RWPE1 (cell line): ENCODE measurements around the gene SCT.

Source experiments
- CTCF ChIA-PET: fragments of 350-600 bp; sonication (Branson Sonifier 250); formaldehyde crosslinking; extraction: SDS; loops from one replicate; lab custom pipeline; 2021; lab: Yijun Ruan, JAX
- POLR2A ChIA-PET: fragments of 400-600 bp; formaldehyde crosslinking; extraction: SDS; loops from one replicate; lab custom pipeline; 2020; ENCODE audit warnings: antibody characterized with exemption; ENCODE audit not compliant: low non-redundant PET; lab: Yijun Ruan, JAX
- DNase-seq: peaks from one replicate; pipeline ENCODE4 v3.0.0; 2012; ENCODE audit warnings: low spot score
- H3K27ac ChIP-seq: fragments of 450-650 bp; 2 replicates; pipeline ENCODE4 v1.5.1; 2017
- CTCF ChIP-seq: fragments of 450-650 bp; conservative IDR thresholded peaks from 2 replicates; pipeline ENCODE4 v1.5.1; 2017; ENCODE audit warnings: low read depth, mild to moderate bottlenecking

Gene SCT

GRCh38 chr11:626475-627307, at the start of gene SCT:
SCT (minus strand) TSS chr11:627181; CDS start chr11:627143, 38 bp downstream.
- ChIA-PET CTCF (no interaction called here), POLR2A (no interaction called here)
- H3K27ac ChIP-seq, result no peak within 1 kb of the TSS
- no peak for TF ChIP-seq CTCF
- DNase-seq, result no peak

GRCh38 chr11:674406-674805, 47.4 kb upstream of the SCT start:
- no peak for TF ChIP-seq CTCF

GRCh38 chr11:673866-674265, 46.9 kb upstream of the SCT start:
- TF ChIP-seq CTCF, result no peak
- ChIA-PET POLR2A (interaction anchor here (0.9 kb wide), 1 partner anchor 98 kb away, joined by 3 read pairs; no protein-coding TSS in a partner anchor), CTCF (interaction anchor here (0.8 kb wide), 1 partner anchor 19 kb away, joined by 3 read pairs; no protein-coding TSS in a partner anchor)
- DNase-seq, result no peak
- no peak overlapping the region for H3K27ac ChIP-seq

More at GRCh38 chr11:674406-674805, 47.4 kb upstream of the SCT start:
- H3K27ac ChIP-seq, result no peak overlapping the region
- POLR2A ChIA-PET, result no interaction called here
- CTCF ChIA-PET, result interaction anchor here (0.6 to 0.8 kb wide), 2 partner anchors 18 to 93 kb away, joined by 3 to 4 read pairs; no protein-coding TSS in a partner anchor
- DNase-seq, result no peak

- ChIA-PET CTCF (interaction anchor here (1.0 kb wide), 1 partner anchor 97 kb away, joined by 3 read pairs; no protein-coding TSS in a partner anchor), POLR2A (no interaction called here)
- no peak for DNase-seq
- peak overlapping the region; percentile 47 for H3K27ac ChIP-seq
- TF ChIP-seq CTCF, result no peak
Measured at GRCh38 chr11:665704-666281, 38.8 kb upstream of the SCT start.

GRCh38 chr11:665062-665703, 38.2 kb upstream of the SCT start:
- TF ChIP-seq CTCF, result no peak
- ChIA-PET POLR2A (no interaction called here), CTCF (interaction anchor here (1.0 kb wide), 1 partner anchor 98 kb away, joined by 3 read pairs; no protein-coding TSS in a partner anchor)
- H3K27ac ChIP-seq, result peak overlapping the region; percentile 47
- DNase-seq, result no peak

GRCh38 chr11:662689-663274, 35.8 kb upstream of the SCT start:
- POLR2A ChIA-PET, result no interaction called here
- peak; percentile 74 for DNase-seq
- TF ChIP-seq CTCF, result peak; percentile 62
- CTCF ChIA-PET, result no interaction called here
- H3K27ac ChIP-seq, result peak overlapping the region; percentile 22; the same call in 1 of the 2 replicates
